WTC11 (cell line): ENCODE data around the gene CC2D1A.

Source experiments
- ATF1 ChIP-seq: sonication (generic); formaldehyde crosslinking; IDR thresholded peaks from 2 replicates; pipeline ENCODE4 v1.8.1; 2023; ENCODE audit warnings: mild to moderate bottlenecking, moderate library complexity, missing genetic modification reagents
- CTCF ChIP-seq: fragments of 200-600 bp; IDR thresholded peaks from 2 replicates; pipeline ENCODE4 v1.8.0; 2022; ENCODE audit warnings: antibody characterized with exemption
- E2F4 ChIP-seq: sonication (generic); formaldehyde crosslinking; IDR thresholded peaks from 2 replicates; pipeline ENCODE4 v1.8.1; 2022; ENCODE audit warnings: low read depth, mild to moderate bottlenecking, moderate library complexity, missing genetic modification reagents, borderline replicate concordance
- ETV6 ChIP-seq: sonication (generic); formaldehyde crosslinking; IDR thresholded peaks from 2 replicates; pipeline ENCODE4 v1.8.1; 2022; ENCODE audit warnings: mild to moderate bottlenecking, missing genetic modification reagents
- MAX ChIP-seq: sonication (generic); formaldehyde crosslinking; IDR thresholded peaks from 2 replicates; pipeline ENCODE4 v1.8.0; 2022; ENCODE audit warnings: mild to moderate bottlenecking, missing genetic modification reagents
- USF2 ChIP-seq: sonication (generic); formaldehyde crosslinking; IDR thresholded peaks from 2 replicates; pipeline ENCODE4 v1.8.1; 2023; ENCODE audit warnings: mild to moderate bottlenecking, missing genetic modification reagents, moderate library complexity
- ZSCAN18 ChIP-seq: fragments of 250-450 bp; sonication (Bioruptor Pico); IDR thresholded peaks from 2 replicates; pipeline ENCODE4 v2.1.2; 2022; ENCODE audit warnings: mild to moderate bottlenecking, moderate library complexity

GRCh38 chr19:13872695-13873389, 33.2 kb upstream of the CC2D1A start:
- no peak for TF ChIP-seq CTCF
- no peak for TF ChIP-seq MAX (CRISPR knock-in tag)
- no peak for TF ChIP-seq E2F4 (CRISPR knock-in tag)
- TF ChIP-seq USF2 (CRISPR knock-in tag), result peak; percentile 31; the same call in 1 of the 2 replicates
- no peak for TF ChIP-seq ETV6 (CRISPR knock-in tag)
- no peak for TF ChIP-seq ZSCAN18 (CRISPR knock-in tag)
- no peak for TF ChIP-seq ATF1 (CRISPR knock-in tag)
